Stimulated activated CD4-positive, alpha-beta T cell treated with anti-CD3 and anti-CD28 coated beads, Interleukin-15, amount 100 ng/mL, for 48 hours (primary cell): ENCODE results near the gene SLC24A4.

Experiments
- DNase-seq, 2 donors: peaks; one replicate each; pipeline ENCODE4 v3.0.0-alpha.2; 2020; ENCODE audit warnings: low read depth in 2 of 2

The SLC24A4 gene

GRCh38 chr14:92323011-92323915 lies at the start of gene SLC24A4:
TSS of gene SLC24A4 (plus strand) at chr14:92323165. CDS start at chr14:92323831, 666 bp downstream.
- DNase-seq, result no peak

GRCh38 chr14:92273166-92273565 lies 49.8 kb upstream of the SLC24A4 start:
- no peak for DNase-seq

- no peak for DNase-seq
These were observed 48.9 kb upstream of the SLC24A4 start for GRCh38 chr14:92274055-92274454.

GRCh38 chr14:92276074-92276473 lies 46.9 kb upstream of the SLC24A4 start:
- DNase-seq, result no peak

- no peak for DNase-seq
These were observed 45.9 kb upstream of the SLC24A4 start for GRCh38 chr14:92277031-92277430.

- DNase-seq, result no peak
These were observed 42.3 kb upstream of the SLC24A4 start for GRCh38 chr14:92280554-92281262.

GRCh38 chr14:92282669-92283068 lies 40.3 kb upstream of the SLC24A4 start:
- DNase-seq, result no peak

GRCh38 chr14:92285311-92285710 lies 37.7 kb upstream of the SLC24A4 start:
- no peak for DNase-seq

- DNase-seq, result no peak
These were observed 35.0 kb upstream of the SLC24A4 start for GRCh38 chr14:92287987-92288386.

GRCh38 chr14:92288994-92289660 lies 33.8 kb upstream of the SLC24A4 start:
- no peak for DNase-seq

- DNase-seq, result no peak
These were observed 30.3 kb upstream of the SLC24A4 start for GRCh38 chr14:92292673-92293072.

- DNase-seq, result no peak
These were observed 28.5 kb upstream of the SLC24A4 start for GRCh38 chr14:92294506-92294905.

GRCh38 chr14:92297818-92298595 lies 25.0 kb upstream of the SLC24A4 start:
- no peak for DNase-seq

GRCh38 chr14:92302481-92302880 lies 20.5 kb upstream of the SLC24A4 start:
- DNase-seq, result no peak

GRCh38 chr14:92308716-92309115 lies 14.2 kb upstream of the SLC24A4 start:
- no peak for DNase-seq

- DNase-seq, result no peak
These were observed 12.9 kb upstream of the SLC24A4 start for GRCh38 chr14:92309968-92310530.

- no peak for DNase-seq
These were observed 12.1 kb upstream of the SLC24A4 start for GRCh38 chr14:92310776-92311375.

- DNase-seq, result no peak
These were observed 8.8 kb upstream of the SLC24A4 start for GRCh38 chr14:92314182-92314581.

- DNase-seq, result no peak
These were observed 7.7 kb upstream of the SLC24A4 start for GRCh38 chr14:92315050-92315805.

- DNase-seq, result no peak
These were observed 6.8 kb upstream of the SLC24A4 start for GRCh38 chr14:92316176-92316575.
